Fibroblast of gingiva (primary cell): ENCODE data around the gene MYBPC3.

Source experiments
- DNase-seq: peaks from one replicate; pipeline ENCODE4 v3.0.0-alpha.2; 2011; ENCODE audit warnings: low read depth

MYBPC3 gene

GRCh38 chr11:47384498-47384897 lies 32.0 kb upstream of the MYBPC3 start:
- no peak for DNase-seq

GRCh38 chr11:47383071-47383470 lies 30.6 kb upstream of the MYBPC3 start:
- no peak for DNase-seq

GRCh38 chr11:47380078-47380477 lies 27.6 kb upstream of the MYBPC3 start:
- no peak for DNase-seq

GRCh38 chr11:47379317-47379716 lies 26.8 kb upstream of the MYBPC3 start:
- DNase-seq = no peak

- DNase-seq = no peak
Observed at GRCh38 chr11:47378836-47379170, 26.3 kb upstream of the MYBPC3 start.

- DNase-seq = no peak
Observed at GRCh38 chr11:47378010-47378835, 25.7 kb upstream of the MYBPC3 start, which contains the start of gene SPI1. Gene SPI1, minus strand, starts transcription at chr11:47378547. Its CDS starts 194 bp downstream, at chr11:47378353.

GRCh38 chr11:47377571-47378009 lies 25.1 kb upstream of the MYBPC3 start:
- no peak for DNase-seq

- no peak for DNase-seq
Observed at GRCh38 chr11:47376525-47377371, 24.2 kb upstream of the MYBPC3 start.

GRCh38 chr11:47376107-47376524 lies 23.6 kb upstream of the MYBPC3 start:
- no peak for DNase-seq

- DNase-seq = no peak
Observed at GRCh38 chr11:47375546-47376085, 23.1 kb upstream of the MYBPC3 start.

- DNase-seq = no peak
Observed at GRCh38 chr11:47375020-47375419, 22.5 kb upstream of the MYBPC3 start.

GRCh38 chr11:47374720-47375019 lies 22.2 kb upstream of the MYBPC3 start:
- no peak for DNase-seq

- DNase-seq = peak; percentile 44
Observed at GRCh38 chr11:47373876-47374719, 21.6 kb upstream of the MYBPC3 start.

- DNase-seq = no peak
Observed at GRCh38 chr11:47372422-47372821, 19.9 kb upstream of the MYBPC3 start.

- DNase-seq = no peak
Observed at GRCh38 chr11:47369676-47370075, 17.2 kb upstream of the MYBPC3 start.

- no peak for DNase-seq
Observed at GRCh38 chr11:47366020-47366490, 13.6 kb upstream of the MYBPC3 start.

- no peak for DNase-seq
Observed at GRCh38 chr11:47361419-47361818, 8.9 kb upstream of the MYBPC3 start.

GRCh38 chr11:47360341-47360740 lies 7.8 kb upstream of the MYBPC3 start:
- DNase-seq = no peak

- DNase-seq = no peak
Observed at GRCh38 chr11:47359586-47359985, 7.1 kb upstream of the MYBPC3 start.

GRCh38 chr11:47359162-47359561 lies 6.7 kb upstream of the MYBPC3 start:
- no peak for DNase-seq

GRCh38 chr11:47358731-47359051 lies 6.2 kb upstream of the MYBPC3 start:
- no peak for DNase-seq
